CMK (cell line): Measurements from ENCODE around the gene CWH43.
"Not testable (repeated sequence)": the region's sequence is repeated elsewhere in the genome, so short reads cannot be mapped to it uniquely, and the experiment has no call there.

Experiments used
- DNase-seq: peaks from one replicate; pipeline ENCODE4 v3.0.0-alpha.2; 2010; ENCODE audit warnings: low read depth

CWH43 gene

DNA sequence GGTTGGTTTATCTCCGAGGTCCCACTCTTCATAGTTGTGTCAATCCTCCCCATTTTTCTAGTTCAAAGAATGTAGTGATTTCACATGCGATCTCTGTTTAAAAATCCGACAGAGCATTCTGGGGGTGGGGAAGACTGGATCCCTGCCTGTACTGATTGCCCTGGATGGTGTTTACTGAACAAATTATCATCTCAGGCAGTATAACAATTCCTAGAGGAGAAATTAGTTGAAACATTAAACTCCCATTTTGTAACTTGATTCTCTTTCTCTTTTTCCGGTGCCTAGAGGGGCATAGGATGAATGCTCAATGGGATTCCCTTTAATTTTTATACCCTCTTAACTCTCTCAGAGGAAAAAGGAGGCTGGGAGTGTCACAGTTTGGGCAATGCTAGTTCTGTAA, 10.0 kb upstream of the CWH43 start:
- no peak for DNase-seq

GRCh38 chr4:48979914-48980579, 6.0 kb upstream of the CWH43 start:
- no peak for DNase-seq

DNA sequence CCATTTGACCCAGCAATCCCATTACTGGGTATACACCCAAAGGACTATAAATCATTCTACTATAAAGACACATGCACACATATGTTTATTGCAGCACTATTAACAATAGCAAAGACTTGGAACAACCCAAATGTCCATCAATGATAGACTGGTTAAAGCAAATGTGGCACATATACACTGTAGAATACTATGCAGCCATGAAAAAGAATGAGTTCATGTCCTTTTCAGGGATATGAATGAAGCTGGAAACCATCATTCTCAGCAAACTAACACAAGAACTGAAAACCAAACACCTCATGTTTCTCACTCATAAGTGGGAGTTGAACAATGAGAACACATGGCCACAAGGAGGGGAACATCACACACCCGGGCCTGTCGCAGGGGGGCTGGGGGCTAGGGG, 2.1 kb upstream of the CWH43 start:
- not testable (repeated sequence) for DNase-seq

GRCh38 chr4:48985602-48985975, 486 bp upstream of the CWH43 start:
- no peak for DNase-seq

DNA sequence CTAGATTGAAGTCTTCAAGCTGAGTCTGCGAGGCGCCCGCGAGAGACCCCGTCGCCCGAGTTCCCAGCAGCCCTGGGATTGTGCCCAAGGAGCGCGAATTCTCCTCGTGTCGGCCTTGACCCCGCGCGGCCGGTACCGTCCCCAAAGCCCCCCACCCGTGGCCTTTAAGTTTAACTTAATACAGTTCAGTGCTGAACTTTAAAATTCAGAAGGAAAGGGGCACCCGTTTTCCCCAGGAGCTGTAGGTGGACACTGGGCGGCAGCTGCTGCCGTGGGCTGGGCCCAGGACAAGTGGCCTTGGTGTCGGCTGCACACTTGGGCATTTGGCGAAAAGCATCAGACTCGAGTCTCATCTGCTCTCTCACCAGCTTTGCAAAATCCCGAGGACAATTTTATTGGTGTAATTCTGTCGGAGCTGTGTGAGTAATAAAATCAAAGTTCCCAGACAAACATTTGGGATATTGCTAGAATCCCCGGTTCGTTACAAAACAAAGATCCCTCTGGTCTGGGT, 634 bp downstream of the CWH43 start:
- no peak for DNase-seq

DNA sequence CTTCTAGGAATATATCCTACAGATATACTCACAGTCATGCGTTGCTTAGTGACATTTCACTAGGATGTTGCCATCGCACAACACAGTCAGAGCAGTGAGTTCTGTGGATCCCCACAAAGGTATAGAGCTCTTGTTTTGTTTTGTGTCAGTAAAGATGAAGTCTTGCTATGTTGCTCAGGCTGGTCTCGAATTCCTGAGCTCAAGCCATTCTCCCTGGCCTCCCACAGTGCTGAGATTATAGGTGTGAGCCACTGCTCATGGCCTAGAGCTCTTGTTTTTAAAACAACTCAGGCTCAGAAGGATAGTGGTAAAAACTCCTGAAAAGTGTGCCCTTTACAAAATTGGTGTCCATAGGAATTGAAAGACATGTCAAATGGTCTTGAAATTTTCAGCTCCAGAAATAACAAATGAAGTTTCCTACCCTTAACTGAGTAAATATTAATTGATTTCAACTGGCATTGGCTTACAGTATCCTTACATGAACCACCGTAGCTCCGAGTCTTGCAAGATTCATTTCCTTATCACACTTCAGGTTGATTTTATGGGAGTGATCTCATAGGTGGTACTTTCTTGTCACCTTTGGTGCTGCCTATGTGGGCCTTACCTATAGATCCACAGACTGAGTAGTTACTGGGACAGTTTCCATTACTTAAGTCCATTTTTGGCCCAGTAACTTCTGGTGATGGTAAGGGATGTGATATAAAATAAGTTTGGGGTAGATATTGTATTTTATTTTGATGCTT, 3.6 kb downstream of the CWH43 start:
- DNase-seq = no peak

DNA sequence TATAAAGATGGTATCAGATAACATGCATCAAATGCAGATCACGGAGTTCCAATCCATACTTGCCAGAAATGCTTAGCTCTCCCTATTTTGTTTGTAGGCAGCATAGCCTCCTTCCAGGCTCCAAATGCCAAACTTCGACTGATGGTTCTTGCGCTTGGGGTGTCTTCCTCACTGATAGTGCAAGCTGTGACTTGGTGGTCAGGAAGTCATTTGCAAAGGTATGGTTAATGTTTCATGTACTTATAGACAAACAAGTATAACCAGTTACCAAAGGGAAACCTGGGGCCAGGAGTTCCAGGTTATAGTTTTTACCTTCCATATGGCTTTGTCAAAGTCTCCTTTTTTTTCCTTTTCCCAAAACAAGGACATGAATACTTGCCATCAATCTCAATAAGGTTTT, 5.3 kb downstream of the CWH43 start:
- DNase-seq = no peak

GRCh38 chr4:48997962-48998361, 11.9 kb downstream of the CWH43 start:
- no peak for DNase-seq

- no peak for DNase-seq
Measured at GRCh38 chr4:48998440-48998839, 12.4 kb downstream of the CWH43 start.

DNA sequence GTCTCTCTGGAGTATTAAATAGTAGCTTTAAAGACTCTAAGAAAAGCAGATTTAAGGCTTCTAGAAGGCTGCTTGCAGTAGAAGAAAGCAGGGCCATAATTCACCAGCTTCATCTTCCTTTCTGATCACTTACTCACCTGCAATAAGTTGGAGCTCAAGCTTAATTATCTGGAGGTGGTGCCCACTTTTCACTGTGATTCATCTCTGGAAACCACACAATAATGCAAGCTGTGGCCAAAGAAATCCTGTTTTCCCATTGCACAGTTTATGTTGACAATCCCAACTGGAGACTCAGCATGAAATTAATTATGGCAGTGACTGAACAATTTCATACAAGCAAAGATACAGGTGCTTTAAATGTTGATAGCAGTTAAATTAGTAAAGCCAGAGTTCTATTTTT, 14.7 kb downstream of the CWH43 start:
- no peak for DNase-seq

GRCh38 chr4:49002931-49003330, 16.9 kb downstream of the CWH43 start:
- DNase-seq = no peak

DNA sequence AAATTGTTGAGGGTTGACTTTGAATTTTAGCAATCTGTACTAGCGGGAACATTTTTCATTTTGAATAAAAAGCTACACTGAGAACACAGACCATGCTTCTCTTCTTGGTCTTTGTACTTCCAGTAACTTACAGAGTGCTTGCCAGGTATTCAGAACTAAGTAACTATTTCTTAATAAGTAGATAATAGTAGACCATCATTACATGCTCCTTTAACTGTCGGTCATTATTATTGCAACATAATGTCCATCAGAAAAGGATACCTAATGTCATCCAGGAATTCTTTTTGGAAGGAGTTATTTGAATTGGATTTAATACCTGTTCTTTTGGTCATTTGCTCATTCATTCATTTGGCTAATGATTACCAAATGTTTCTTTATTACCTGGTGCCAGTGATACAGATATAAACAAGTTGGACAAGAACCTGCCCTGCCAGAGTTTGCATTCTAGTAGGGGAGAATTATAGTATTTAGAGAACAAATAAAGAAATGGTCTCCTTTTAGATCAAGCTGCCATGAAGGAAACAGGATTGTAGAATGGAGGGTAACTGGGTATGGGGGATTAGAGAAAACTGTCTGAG, 32.7 kb downstream of the CWH43 start:
- DNase-seq = no peak

- no peak for DNase-seq
Measured at GRCh38 chr4:49032440-49033161, 46.5 kb downstream of the CWH43 start.

- no peak for DNase-seq
Measured at GRCh38 chr4:49036528-49036927, 50.5 kb downstream of the CWH43 start.

DNA sequence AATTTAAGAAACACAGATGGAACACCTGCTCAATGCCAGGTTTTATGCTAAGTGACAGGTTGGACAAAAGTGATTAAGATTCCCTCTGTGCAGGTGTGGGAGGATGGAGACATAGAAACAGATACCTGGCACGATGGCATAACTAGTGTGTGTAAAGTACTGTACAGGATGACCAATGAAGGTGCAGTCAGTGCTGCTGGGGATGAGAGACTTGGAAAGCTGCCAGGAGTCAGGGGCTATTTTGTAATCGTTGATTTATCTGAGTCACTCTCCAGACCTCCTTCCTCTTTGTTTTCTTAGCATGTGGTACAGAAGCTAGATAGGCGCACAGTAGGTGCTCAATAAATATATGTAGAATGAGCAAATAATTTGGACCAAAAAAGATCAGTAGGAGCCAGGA, 58.2 kb downstream of the CWH43 start:
- DNase-seq = no peak

- DNase-seq = no peak
Measured at GRCh38 chr4:49058306-49058705, 72.2 kb downstream of the CWH43 start.

DNA sequence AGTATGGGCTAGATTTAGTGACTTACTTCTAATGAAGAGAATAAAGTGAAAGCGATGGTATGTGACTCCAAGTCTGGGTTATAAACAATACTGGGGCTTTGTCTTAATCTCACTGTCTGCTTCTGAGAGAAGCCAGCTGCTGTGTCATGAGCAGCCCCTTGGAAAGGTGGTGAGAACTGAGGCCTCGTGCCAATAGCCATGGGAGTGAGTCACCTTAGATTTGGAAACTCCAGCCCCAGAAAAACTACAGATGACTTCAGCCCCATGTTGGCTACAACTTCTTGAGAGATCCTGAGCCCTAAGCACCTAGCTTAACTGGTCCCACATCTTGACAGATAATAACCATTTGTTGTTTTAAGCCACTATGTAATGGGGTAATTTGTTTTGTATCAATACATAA, 77.6 kb downstream of the CWH43 start:
- no peak for DNase-seq

DNA sequence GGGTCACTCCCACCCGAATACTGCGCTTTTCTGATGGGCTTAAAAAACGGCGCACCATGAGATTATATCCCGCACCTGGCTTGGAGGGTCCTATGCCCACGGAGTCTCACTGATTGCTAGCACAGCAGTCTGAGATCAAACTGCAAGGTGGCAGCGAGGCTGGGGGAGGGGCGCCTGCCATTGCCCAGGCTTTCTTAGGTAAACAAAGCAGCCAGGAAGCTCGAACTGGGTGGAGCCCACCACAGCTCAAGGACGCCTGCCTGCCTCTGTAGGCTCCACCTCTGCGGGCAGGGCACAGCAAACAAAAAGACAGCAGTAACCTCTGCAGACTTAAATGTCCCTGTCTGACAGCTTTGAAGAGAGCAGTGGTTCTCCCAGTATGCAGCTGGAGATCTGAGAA, 86.1 kb downstream of the CWH43 start:
- DNase-seq = not testable (repeated sequence)

DNA sequence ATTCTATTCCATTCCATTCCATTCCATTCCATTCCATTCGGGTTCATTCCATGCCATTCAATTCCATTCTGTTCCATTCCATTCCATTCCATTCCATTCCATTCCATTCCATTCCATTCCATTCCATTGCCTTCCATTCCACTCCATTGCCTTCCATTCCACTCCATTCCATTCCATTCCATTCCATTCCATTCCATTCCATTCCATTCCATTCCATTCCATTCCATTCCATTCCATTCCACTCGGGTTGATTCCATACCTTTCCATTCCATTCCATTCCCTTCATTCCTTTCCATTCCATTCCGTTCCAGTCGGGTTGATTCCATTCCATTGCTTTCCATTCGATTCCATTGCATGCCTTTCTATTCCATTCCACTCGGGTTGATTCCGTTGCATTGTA, 105.8 kb downstream of the CWH43 start:
- DNase-seq = not testable (repeated sequence)

GRCh38 chr4:49092608-49093135, 106.6 kb downstream of the CWH43 start:
- DNase-seq = not testable (repeated sequence)

- not testable (repeated sequence) for DNase-seq
Measured at GRCh38 chr4:49096215-49096614, 110.1 kb downstream of the CWH43 start.

DNA sequence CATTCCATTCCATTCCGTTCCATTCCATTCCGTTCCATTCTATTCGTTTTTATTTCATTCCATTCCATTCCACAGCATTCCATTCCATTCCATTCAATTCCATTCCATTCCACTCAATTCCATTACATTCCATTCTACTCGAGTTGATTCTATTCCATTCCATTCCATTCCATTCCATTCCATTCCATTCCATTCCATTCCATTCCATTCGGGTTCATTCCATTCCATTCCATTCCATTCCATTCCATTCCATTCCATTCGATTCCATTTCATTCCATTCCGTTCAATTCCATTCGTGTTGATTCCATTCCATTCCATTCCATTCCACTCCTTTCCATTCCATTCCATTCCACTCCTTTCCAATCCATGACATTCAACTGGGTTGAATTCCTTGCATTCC, 110.6 kb downstream of the CWH43 start:
- DNase-seq = not testable (repeated sequence)
